Left renal pelvis (tissue), 4 donors: Measurements from ENCODE around the gene ZNF611. TPM values are rescaled to one million over a fixed set of nuclear protein-coding genes. Genes with fewer than 3 reads are reported as not detected.
"Not testable (repeated sequence)": the region's sequence is repeated elsewhere in the genome, so short reads cannot be mapped to it uniquely, and the experiment has no call there.

Source experiments
- DNase-seq, 4 donors: peaks; one replicate each; pipeline ENCODE4 v3.0.0-alpha.2; 2013; ENCODE audit warnings: low read depth in 4 of 4, low spot score in 3 of 4
- polyA plus RNA-seq, 4 donors: library from polyadenylated mRNA; unstranded; fragments of 120-200 nt; gene quantifications; one replicate each; pipeline ENCODE4 v1.2.1, GENCODE V29; 2013; ENCODE audit not compliant: insufficient read length in 4 of 4

ZNF611 gene
- 10 to 100 TPM in 3 of 4 donors, 1 to 10 TPM in 1; 9.0 to 22.4 (median 18.9) TPM for polyA plus RNA-seq

DNA sequence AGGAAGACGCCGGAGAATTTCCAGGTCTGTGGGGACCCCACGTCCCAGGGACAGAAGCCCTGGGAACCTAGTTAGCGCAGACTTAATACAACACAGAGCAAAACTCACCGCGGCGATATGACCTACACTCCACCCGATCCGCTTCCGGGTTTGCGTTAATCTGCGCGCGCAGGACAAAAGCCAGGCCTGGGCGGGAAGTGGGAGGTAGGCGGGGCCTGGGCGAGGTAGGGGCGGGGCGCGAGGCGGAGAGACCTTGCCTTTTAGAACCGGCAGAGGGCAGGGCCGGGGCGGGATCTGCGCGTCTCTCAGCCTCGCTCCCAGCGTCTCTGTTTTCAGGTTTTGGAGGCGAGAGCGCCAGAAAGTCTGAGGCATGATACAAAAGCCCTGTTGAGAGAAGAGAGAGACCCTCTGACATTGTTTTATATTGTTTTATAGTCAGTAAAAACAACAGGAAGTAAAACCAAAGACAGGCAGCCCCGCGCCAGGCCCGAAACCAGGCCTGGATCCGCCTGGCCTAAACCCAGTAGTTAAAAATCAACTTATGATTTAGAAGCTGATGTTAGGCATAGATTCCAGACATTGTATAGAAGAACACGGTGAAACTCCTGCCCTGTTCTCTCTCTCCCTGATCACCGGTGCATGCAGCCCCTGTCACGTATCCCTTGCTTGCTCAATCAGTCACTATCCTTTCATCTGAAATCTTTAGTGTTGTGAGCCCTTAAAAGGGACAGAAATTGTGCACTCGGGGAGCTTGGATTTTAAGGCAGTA lies at the start of gene ZNF611:
ZNF611 (minus strand) TSS at position 152 of the 769 bp plus-strand sequence. CDS start 19,150 bp downstream, outside the sequence.
- DNase-seq = peak; percentile 87 to 93 (median 91)

DNA sequence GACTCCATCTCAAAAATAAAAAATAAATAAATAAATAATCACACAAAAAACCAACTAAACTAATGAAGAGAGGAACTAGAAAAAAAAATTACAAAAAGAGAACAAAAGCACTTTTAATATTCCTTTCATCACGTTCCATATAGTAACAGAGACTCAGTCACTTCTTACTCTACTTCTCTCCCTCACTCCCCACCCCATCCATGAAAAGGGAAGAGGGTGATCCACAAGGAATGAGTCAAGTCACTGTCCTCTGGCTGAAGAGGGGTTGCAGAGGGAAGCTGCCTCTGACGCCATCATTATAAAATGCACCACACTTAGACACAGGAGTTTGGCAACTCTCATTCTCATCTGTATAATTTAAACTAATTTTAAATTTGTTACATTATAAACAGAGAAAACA lies 48.0 kb upstream of the ZNF611 start:
- not testable (repeated sequence) for DNase-seq

GRCh38 chr19:52778811-52779210 lies 44.0 kb upstream of the ZNF611 start:
- no peak for DNase-seq

GRCh38 chr19:52756447-52756846 lies 21.6 kb upstream of the ZNF611 start:
- DNase-seq = not testable (repeated sequence)

DNA sequence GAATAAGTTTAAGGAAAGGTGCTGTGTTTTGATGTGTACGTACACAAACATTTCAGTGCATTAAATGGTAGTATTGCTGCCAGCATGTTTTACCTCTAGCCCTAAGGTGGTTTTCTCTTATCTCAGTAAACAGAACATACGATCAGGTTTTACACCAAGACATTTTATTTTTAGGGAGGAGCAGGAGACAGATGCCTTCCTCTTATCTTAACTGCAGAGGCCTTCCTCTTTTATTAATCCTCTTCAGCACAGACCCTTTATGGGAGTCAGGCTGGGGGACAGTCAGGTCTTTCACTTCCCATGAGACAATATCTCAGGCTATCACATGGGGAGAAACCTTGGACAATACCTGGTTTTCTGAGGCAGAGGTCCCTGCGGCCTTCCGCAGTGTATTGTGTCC lies 14.9 kb upstream of the ZNF611 start:
- no peak for DNase-seq

DNA sequence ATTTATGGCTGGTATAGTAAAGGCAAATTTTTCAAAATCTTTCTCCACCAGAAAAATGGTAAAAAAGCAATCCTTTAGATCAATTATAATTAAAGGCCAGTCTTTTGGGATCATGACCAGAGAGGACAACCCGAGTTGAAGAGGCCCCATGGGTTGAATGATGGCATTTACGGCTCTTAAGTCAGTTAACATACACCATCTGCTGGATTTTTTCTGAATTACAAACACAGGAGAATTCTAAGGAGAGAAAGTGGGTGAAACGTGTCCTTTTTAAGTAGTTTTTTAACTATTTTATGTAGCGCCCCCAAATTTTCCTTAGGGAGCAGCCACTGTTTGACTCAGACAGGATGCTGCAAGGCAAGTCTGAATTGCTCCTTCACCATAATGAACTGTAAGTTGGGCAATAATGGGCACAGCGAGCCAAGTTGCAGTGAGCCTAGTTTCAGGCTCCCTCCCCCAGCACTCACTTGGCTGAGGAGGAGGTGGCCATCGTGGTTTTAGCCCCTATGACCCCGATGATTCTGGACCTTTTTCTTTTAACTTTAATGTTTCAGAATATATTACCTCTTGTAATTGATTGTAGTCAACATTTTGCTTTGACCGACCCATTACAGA lies 13.6 kb upstream of the ZNF611 start:
- DNase-seq = peak in 2 of 4 donors; percentile 12 to 27

GRCh38 chr19:52745919-52746318 lies 11.1 kb upstream of the ZNF611 start:
- not testable (repeated sequence) for DNase-seq

DNA sequence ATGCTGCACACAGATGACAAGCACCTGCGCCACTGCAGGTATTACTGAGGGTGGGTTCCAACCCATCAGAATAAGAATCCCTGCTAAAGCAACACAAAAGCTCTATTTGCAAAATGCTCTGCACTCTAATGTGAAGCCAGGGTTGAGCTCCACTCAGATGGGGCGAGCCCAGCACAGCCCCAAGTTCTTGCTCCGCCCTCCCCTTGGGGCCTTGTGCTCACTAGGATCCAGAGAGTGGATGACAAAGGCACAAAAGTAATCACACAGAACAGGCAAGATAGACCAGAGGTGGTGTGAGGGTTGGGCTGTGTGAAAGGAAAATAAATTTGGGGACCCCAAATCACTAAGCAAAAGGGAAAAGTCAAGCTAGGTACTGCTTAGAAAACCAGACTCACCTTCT lies 8.2 kb upstream of the ZNF611 start:
- DNase-seq = no peak

DNA sequence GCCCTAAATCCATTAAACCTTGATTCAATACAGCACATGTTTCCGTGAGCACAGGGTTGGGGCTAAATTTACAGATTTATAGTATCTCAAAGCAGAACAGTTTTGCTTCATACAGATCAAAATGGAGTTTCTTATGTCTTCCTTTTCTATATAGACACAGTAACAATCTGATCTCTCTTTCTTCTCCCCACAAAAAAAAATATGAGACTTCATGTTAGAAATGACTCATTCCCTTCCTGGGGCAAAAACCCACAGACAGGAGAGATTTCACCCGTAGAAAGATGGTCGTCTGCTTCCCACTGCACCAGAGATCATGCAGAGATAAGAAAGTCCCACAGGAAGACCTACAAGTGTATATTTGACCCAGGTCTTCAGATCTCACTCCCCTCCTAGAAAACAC lies 7.7 kb upstream of the ZNF611 start:
- DNase-seq = no peak

DNA sequence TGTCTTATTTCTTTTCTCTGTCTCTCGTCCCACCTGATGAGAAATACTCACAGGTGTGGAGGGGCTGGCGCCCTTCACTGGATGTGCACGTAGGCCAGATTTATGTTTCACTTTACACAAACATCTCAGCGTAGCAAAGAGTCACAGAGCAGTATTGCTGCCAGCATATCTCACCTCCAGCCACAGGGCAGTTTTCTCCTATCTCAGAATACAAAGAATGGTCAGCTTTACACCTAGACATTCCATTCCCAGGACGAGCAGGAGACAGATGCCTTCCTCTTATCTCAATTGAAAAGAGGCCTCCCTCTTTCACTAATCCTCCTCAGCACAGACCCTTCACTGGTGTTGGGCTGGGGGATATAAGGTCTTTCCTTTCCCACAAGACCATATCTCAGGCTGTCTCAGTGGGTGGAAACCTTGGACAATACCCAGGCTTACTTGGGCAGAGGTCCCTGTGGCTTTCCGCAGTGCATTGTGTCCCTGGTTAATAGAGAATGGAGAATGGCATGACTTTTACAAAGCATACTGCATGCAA lies 7.2 kb upstream of the ZNF611 start:
- DNase-seq = no peak

DNA sequence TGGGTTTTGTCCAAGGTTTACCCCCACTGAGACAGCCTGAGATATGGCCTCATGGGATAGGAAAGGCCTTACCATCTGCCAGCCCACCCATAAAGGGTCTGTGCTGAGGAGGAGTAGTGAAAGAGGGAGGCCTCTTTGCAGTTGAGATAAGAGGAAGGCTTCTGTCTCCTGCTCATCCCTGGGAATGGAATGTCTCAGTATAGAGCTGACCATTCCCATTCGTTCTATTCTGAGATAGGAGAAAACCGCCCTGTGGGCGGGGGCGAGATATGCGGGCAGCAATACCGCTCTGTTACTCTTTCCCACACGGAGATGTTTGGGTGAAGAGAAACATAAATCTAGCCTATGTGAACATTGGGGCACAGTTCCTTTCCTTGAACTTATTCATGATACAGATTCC lies 6.5 kb upstream of the ZNF611 start:
- DNase-seq = not testable (repeated sequence)

DNA sequence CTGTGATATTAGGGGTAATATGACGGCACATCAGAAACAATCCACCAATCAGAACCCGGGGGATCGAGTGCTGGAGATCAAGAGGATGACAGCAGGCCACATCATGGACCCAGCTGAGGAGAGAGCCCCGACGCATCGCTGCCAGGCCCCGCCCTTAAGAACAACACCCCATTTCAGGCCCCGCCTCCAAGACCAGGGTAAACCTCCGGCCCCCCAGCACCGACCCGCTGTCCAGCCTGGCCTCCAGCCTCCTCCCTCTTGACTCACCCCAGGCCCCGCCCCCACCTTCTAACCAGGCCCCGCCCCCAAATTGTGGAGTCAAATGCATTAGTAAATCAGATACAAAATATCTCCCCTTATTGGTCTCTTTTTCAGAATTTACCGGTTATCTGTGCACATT lies 4.7 kb upstream of the ZNF611 start:
- DNase-seq = no peak

DNA sequence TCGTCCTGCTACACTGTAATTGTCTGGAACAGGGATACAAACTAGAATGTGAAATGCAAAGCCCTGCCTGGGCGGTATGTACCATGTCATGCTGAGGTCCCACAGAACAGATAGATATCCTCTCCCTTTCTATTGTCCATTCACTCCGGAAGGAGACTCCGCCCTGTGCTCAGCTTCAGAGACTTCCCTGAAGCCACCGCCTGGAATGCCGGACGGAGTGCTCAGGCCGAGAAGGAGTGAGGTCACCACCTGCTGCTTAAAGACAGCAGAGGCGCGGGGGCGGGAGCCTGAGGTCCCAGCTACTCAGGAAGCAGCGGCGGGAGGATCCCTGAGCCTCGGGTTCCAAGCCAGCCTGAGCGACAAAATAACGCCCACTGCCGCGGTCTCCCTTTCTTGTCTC lies 890 bp upstream of the ZNF611 start:
- peak in 3 of 4 donors; percentile 35 to 45 (median 38) for DNase-seq

- peak in 1 of 4 donors; percentile 43 for DNase-seq
These were observed 432 bp downstream of the ZNF611 start for GRCh38 chr19:52734331-52734892.

- not testable (repeated sequence) for DNase-seq
These were observed 8.8 kb downstream of the ZNF611 start for GRCh38 chr19:52726051-52726450.

- DNase-seq = no peak
These were observed 9.3 kb downstream of the ZNF611 start for GRCh38 chr19:52725528-52725961.

GRCh38 chr19:52724701-52725514 lies 9.9 kb downstream of the ZNF611 start:
- DNase-seq = no peak

GRCh38 chr19:52723907-52724598 lies 10.8 kb downstream of the ZNF611 start:
- DNase-seq = not testable (repeated sequence)

GRCh38 chr19:52722062-52723003 lies 12.5 kb downstream of the ZNF611 start:
- DNase-seq = no peak
